Esophagus muscularis mucosa (tissue), 4 donors: ENCODE data around the gene APOBEC3C.

Source experiments
- EP300 ChIP-seq: sonication (generic); formaldehyde crosslinking; IDR thresholded peaks from one replicate; pipeline ENCODE4 v1.6.1; 2017; ENCODE audit warnings: antibody characterized with exemption
- POLR2AphosphoS5 ChIP-seq, 2 donors: sonication (generic); formaldehyde crosslinking; IDR thresholded peaks; one replicate each; pipeline ENCODE4 v1.6.1; 2017; ENCODE audit warnings: antibody characterized with exemption in 2 of 2
- TF ChIP-seq, protein P1 (sequence below), 3 experiments: fragments of 200-600 bp in 2 of 3; fragments of 450-650 bp in 1 of 3; sonication (generic) in 2 of 3; IDR thresholded peaks; one replicate each; pipeline ENCODE4 v1.5.1; 2017 to 2019; ENCODE audit warnings: antibody characterized with exemption in 3 of 3, mild to moderate bottlenecking in 2 of 3, moderate library complexity in 1 of 3

DNA sequence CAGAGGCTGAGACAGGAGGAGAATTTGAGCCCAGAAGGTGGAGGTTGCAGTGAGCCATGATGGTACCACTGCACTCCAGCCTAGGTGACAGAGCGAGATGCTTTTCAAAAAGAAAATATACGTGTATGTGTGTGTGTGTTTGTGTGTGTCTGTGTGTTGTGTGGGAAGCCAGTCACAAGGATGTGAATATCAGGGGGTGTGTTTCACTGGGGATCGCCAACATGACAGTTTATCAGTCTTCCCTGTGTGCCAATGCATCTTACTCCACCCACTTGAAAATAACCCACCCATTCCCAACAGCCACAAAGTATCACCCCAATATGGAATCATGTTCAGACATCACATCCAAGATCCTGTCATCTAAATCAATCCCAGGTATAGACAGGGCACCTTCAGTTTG is 42.3 kb upstream of the APOBEC3C start:
- TF ChIP-seq, protein P1, sequence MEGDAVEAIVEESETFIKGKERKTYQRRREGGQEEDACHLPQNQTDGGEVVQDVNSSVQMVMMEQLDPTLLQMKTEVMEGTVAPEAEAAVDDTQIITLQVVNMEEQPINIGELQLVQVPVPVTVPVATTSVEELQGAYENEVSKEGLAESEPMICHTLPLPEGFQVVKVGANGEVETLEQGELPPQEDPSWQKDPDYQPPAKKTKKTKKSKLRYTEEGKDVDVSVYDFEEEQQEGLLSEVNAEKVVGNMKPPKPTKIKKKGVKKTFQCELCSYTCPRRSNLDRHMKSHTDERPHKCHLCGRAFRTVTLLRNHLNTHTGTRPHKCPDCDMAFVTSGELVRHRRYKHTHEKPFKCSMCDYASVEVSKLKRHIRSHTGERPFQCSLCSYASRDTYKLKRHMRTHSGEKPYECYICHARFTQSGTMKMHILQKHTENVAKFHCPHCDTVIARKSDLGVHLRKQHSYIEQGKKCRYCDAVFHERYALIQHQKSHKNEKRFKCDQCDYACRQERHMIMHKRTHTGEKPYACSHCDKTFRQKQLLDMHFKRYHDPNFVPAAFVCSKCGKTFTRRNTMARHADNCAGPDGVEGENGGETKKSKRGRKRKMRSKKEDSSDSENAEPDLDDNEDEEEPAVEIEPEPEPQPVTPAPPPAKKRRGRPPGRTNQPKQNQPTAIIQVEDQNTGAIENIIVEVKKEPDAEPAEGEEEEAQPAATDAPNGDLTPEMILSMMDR (IDR thresholded peaks at IDR 0.05) = no peak
- TF ChIP-seq POLR2AphosphoS5 (IDR thresholded peaks at IDR 0.05) (no peak), EP300 (no peak)
